GM19099 (cell line): Measurements from ENCODE around the gene ZNF431.
A peak's percentile ranks its signal among the peaks of the same experiment; 100 is the strongest.

Experiments
- POLR2A ChIP-seq: IDR thresholded peaks from 3 replicates; pipeline ENCODE4 v1.6.1; 2011; ENCODE audit warnings: low read depth; ENCODE audit not compliant: insufficient read length; ENCODE audit errors: extremely low read depth

Gene ZNF431

DNA sequence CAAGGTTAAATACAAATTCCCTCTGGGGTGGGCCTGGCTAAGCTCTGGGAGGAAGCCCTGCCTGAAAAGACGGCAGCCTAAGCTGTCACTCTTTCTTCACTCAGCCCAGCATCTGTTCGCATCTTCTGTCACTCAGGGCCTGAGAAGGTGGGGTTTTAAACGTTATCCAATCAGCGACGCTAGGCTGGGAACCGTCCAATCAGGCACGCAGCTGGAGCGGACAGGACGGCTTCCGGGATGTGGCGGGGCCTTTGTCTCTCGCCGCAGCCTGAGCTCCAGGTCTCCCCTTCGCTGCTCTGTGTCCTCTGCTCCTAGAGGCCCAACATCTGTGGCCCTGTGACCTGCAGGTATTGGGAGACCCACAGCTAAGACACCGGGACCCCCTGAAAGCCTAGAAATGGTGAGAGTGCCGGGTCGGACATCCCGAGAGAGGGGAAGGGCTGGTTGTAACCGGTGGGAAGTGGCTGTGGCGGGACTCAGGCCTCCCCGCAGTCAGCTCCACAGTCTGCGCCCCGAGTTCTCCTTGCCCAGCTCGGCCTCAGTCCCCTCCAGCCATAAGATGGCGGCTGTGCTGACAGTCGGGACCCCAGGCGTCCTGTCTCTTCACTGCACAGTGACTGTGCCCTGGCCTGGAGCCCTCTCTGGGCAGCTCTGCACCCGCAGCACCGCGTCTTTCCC, at the start of gene ZNF431:
TSS of gene ZNF431 (plus strand) at position 254 of the 678 bp plus-strand sequence. CDS start at position 398, 144 bp downstream.
- peak; percentile 86 for TF ChIP-seq POLR2A

GRCh38 chr19:21092109-21092508, 49.7 kb upstream of the ZNF431 start:
- TF ChIP-seq POLR2A: no peak

- no peak for TF ChIP-seq POLR2A
Observed at GRCh38 chr19:21094347-21095025, 47.4 kb upstream of the ZNF431 start.

GRCh38 chr19:21098291-21098690, 43.5 kb upstream of the ZNF431 start:
- TF ChIP-seq POLR2A: no peak

- TF ChIP-seq POLR2A: no peak
Observed at GRCh38 chr19:21101521-21102242, 40.2 kb upstream of the ZNF431 start.

GRCh38 chr19:21109116-21109515, 32.7 kb upstream of the ZNF431 start:
- TF ChIP-seq POLR2A: no peak

- no peak for TF ChIP-seq POLR2A
Observed at GRCh38 chr19:21110183-21110582, 31.7 kb upstream of the ZNF431 start.

GRCh38 chr19:21115430-21115829, 26.4 kb upstream of the ZNF431 start:
- TF ChIP-seq POLR2A: no peak

- TF ChIP-seq POLR2A: no peak
Observed at GRCh38 chr19:21117041-21117907, 24.6 kb upstream of the ZNF431 start.

DNA sequence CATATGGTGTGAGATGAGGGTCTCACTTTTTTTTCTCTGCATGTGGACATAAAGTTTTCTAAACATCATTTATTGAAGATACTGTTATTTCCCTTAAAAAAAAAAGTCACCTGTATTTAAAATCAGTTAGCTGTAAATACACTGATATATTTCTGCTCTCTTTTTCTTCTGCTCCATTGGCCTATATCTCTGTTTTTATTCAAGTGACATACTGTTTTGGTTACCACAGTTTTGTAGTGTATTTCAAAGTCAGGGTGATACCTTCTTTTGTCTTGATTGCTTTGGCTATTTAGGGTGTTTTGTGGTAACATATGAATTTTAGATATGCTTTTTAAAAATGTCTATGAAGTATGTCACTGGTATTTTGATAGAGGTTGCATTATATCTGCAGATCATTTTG, 15.8 kb upstream of the ZNF431 start:
- TF ChIP-seq POLR2A: no peak

DNA sequence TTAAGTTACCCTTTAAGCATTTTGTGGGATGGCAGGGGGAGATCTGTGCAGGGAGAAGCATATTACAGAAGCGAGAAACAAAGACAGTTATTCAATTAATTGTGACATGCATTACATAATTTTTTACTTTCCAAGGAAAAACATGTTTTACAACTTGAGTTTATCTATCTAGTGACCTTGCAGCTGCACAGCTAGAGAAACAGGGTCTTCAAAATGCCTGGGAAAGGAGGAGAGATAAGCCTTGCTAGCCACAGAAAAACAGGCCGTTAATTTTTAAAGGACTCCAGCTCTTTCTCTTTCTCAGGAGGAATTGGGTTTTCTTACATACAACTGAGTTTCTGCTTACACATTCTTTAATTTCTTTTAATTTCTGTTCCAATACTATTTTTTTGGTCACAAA, 14.8 kb upstream of the ZNF431 start:
- no peak for TF ChIP-seq POLR2A

DNA sequence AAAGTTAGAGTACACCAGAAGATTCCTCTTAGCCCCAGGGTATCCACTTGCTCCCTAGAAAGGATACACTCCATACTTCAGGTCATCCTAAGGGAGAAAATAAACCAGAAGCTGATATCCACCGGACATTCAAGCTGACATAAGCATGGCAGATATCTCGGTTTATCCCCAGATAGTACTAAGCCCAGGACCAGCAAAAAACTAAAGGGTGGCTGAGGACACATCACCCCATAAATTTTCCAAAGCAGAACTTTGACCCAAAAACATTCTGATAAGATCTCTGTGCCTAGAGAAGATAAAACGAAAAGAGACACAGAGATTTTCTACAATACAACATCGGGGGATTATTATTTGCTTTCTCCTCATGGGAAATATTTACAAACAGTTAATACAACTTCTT, 13.9 kb upstream of the ZNF431 start:
- TF ChIP-seq POLR2A: no peak

GRCh38 chr19:21128901-21129698, 12.7 kb upstream of the ZNF431 start:
- TF ChIP-seq POLR2A: no peak
